HG02763 (cell line): Measurements from ENCODE around the gene LTO1.

Experiments
- ATAC-seq: cut with Tn5 transposase; IDR thresholded peaks from one replicate; pipeline ENCODE4 v1.9.1; 2021; ENCODE audit warnings: mild to moderate bottlenecking, moderate library complexity; ENCODE audit not compliant: unreplicated experiment

Gene LTO1, protein sequence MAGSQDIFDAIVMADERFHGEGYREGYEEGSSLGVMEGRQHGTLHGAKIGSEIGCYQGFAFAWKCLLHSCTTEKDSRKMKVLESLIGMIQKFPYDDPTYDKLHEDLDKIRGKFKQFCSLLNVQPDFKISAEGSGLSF

DNA sequence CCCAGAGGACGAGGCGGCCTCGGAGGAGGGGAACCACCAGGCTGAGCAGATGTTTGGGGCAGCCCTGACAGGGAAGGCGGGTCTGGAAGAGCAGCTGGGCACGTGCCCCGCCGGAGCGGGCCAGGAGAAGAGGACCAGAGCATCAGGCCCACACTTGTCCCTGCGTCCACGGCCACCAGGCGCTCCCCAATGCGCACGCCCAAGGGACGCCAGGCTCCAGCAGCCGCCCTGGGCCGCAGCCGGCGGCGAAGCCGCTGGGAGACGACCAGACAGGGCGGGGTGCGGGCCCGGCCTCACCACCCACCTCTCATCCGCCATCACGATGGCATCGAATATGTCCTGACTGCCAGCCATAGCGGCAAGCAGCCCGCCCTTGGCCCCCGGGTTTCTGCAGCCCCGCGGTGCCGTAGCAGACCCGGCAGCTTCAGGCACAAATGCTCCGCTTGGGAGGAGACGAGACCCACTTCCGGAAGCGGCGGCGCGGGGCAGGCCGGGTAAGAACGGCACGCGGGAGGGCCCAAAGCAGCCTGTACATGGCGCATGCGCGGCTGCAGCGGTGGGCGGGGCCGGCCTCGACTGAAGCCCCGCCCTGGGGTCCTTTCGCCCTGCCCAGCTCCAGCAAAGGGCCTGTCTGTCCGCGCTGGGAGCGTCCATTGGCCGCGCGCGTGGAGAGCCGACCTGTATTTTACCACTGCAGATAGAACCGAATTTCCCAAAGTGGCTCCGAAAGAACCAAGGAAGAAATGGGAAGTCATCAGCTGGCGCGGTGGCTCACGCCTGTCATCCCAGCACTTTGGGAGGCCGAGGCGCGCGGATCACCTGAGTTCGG is at the start of gene LTO1:
Gene LTO1, minus strand, starts transcription at position 468 of the 829 bp plus-strand sequence. Its CDS starts 114 bp downstream, at position 354.
- peak; percentile 86 for ATAC-seq

DNA sequence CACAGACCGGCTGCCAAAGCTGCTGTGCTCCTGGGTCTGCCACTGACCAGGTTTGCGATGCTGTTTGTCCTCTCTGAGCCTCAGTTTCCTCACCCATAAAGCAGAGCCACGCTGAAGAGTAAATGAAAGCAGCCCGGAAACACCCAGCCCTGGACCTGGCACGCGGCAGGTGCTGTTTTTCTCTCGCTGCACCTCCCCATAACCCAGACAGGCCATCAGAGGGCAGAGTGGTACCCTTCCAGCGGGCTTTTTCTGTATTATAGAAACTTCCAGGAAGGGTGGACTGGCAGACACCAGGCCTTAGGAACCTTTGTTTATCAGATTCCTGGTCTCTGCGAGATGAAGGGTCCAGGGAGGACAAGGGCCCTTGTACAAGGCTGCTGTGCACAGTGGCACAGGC is 46.6 kb upstream of the LTO1 start:
- ATAC-seq, result no peak

DNA sequence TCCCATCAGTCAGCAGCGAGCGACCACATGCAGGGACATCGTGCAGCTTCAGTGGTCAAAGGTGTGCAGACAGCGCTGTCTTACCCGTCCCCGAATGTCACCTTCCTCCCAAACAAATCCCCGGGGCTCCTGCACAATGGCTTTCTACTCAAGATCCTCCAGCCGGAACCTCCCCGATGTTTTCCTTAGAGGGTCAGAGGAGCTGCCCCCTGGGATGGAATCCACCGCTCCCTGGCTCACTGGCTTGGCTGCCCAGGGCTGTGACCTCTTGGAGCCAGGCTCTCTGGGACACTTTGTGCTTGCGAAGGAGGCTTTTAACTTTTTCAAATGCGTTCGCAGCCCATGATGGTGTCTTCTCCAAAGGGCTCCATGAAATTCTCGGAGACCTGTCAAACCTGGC is 46.0 kb upstream of the LTO1 start:
- no peak for ATAC-seq

DNA sequence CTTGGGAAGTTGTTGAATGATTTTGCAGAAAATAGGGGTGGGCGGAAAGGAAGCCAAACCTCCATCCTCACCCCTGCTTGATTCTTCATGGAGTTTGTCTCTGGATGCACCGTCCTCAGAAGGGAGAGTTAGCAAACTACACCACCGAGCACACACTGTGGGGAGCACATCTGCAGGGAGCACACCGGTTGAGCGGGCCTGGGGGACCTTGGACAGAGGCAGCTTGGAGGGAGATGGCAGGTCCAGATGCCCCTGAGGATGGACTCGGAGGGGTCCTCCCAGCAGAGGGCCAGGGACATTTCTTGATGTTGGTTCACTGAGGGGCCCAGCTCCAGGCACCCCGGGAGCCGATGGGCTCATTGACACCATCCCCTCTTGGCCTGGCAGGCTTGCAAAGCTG is 43.8 kb upstream of the LTO1 start:
- ATAC-seq, result no peak

DNA sequence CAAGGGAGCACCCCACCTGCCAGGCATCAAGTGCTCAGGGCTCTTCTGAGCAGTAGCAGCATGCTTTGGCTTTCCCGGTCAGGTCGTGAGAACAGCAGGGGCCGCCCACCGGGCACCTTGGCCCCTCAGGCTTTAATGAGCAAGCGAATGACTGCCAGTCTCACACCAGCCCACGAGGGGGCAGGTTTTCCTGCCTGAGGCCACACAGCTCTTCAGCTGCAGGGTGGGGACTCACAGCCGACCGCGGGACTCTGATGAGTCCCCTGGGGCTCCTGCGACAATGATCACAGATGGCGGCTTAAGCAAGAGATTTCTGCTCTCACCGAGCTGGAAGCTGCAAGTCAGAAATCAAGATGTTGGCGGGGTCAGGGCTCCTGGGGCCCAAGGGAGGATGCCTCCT is 43.0 kb upstream of the LTO1 start:
- ATAC-seq, result no peak

DNA sequence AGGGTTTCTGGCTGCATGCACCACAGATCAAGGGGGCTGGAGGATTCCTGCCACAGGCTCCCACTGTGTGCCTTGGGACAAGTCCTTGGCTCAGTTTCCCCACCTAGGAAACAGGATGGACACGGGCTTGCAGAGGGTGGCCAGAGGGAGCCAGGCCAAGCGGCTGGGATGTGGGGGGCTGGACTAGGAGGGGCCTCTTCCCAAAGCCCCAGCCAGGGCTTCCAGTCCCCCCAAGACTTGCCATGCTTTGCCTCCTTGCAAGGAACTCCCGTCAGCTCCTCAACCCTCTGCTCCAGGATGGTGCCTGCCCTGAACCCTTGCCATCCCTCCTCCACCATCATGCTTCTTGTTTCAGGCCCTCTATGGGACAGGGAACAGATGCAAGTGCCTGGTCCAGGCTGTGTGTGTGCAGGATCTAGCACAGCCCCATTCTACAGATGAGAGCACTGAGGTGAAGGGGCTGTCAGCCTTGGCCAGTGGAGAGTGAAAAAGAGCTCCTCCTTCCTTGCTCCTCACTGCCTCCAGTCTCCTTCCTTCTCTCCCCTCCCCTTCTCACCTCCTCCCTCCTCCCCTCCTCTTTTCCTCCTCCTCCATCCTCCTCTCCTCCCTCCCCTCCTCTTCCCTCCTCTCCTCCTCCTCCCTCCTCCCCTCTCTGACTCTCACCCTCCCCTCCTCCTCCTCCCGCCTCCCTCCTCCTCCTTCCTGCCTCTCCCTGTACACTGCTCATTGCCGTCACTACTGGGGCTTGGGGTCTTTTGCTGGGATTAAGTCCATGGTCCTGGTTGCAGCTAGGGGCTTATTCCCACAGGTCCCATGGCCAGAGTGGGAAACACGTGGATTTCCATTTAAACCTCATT is 42.0 kb upstream of the LTO1 start:
- no peak for ATAC-seq

DNA sequence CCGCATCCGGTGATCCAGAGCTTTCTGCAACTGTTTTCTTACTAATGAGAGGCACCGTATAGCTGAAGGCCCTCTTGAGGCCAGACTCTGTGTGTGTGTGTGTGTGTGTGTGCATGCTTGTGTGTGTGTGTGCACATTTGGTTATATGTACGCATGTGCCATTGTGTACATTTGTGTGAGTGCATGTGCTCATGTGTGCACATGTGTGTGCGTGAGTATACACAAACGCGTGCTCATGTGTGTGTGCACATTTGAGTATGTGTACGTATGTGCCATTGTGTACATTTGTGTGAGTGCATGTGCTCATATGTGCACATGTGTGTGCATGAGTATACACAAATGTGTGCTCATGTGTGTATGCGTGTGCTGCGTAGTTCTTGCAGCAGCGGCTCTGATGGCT is 40.9 kb upstream of the LTO1 start:
- no peak for ATAC-seq

DNA sequence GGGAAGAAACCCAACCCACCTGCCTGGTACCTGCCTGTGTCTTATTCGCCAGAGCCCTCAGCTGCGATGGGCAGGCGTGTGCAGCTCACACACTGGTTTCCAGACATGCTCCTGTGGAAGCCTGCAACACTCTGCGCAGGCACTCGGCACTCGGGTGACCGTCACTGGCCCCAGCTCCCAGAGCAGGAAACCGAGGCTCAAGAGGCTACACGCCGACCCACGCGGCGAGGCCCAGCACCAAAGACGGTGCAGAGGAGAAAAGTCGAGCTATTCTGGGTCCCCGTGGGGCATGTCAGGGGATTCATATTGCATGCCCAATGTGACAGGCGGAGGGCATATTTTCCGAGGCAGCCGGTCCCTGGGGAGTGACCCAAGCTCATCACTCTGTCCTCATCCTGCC is 40.3 kb upstream of the LTO1 start:
- ATAC-seq, result no peak

DNA sequence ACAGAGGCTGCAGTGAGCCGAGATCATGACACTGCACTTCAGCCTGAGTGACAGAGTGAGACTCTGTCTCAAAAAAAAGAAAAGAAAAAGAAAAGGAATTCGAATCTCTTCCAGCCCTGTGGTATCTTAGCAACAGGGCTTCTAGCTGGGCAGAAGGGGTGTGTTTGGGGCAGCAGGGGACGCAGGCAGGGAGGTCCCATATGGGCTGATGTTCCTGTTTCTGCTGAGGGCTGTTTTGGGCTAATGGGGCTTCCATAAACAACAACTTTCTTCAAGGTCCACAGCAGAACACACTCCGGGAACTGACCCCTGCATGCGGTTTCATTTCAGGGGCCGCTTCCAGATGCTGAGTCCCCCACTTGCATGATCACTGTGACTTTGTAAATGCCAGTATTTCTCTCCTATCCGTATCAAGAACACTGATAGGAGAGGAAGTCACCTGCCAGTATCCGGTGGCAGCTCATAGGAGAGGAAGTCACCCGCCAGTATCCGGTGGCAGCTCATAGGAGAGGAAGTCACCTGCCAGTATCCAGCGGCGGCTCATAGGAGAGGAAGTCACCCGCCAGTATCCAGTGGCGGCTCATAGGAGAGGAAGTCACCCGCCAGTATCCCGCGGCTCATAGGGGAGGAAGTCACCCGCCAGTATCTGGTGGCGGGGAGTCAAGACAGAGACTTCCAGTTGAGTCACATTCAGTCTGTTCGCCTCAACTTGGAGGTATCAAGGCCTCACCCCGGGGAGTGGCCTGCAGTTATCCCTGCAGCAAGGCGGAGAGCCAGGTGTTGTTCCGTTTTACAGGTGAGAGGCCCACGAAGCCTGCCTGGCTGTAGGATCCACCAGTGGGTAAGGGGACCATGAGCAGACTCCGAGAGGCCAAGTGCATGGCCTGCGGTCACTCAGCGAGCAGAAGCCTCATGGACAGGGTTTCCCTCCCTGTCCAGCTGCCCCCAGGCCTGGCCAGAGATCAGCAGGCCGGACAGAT is 37.0 kb upstream of the LTO1 start:
- ATAC-seq, result no peak

DNA sequence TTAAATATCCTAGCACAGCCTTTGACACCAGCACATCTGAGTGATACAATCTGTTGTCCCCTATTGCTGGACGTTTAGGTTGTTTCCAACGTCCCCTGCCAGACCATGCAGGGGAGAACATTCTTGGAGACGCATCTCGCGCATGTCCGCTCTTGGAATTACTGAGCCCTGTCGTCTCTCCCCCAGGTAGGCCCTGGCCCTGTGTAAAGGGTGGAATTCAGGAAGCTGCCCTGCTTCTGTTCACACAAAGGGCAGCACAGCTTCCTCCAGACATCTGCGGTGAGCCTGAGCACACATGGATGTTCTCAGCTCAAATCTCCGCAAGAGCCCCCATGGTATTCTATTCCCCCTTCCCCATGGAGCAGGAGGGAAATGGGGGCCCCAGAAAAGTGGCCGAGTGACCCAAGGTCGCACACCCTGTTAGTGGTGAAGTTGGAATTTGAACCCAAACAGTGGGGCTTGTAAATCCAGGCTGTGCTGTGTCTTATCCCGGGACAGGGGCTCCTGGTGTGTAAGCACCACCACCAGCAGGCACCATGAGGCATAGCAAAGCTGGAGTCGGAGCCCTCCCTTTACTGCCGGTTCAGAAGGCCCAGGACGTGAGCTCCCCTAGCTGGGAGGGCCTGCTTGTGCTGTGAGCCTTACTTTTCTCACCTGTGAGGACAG is 33.7 kb upstream of the LTO1 start:
- no peak for ATAC-seq

DNA sequence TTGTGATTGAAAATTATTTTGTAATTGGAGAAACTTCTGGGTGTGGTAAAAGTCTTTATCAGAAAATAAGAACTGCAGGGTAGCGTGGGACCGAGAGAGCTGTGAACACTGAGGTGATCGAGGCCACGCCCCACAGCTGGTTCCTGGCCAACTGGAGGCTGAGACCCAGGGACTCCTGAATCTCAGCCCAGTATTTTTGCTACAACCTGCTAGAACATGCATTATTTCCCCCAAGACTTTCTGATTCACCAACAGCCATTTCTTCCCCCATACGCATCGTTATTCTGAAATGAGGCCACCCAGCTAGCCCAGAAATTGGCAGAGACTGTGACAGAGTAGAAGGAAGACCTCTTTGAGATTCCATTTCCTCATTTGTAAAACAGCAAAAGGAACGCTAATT is 32.0 kb upstream of the LTO1 start:
- ATAC-seq, result no peak

DNA sequence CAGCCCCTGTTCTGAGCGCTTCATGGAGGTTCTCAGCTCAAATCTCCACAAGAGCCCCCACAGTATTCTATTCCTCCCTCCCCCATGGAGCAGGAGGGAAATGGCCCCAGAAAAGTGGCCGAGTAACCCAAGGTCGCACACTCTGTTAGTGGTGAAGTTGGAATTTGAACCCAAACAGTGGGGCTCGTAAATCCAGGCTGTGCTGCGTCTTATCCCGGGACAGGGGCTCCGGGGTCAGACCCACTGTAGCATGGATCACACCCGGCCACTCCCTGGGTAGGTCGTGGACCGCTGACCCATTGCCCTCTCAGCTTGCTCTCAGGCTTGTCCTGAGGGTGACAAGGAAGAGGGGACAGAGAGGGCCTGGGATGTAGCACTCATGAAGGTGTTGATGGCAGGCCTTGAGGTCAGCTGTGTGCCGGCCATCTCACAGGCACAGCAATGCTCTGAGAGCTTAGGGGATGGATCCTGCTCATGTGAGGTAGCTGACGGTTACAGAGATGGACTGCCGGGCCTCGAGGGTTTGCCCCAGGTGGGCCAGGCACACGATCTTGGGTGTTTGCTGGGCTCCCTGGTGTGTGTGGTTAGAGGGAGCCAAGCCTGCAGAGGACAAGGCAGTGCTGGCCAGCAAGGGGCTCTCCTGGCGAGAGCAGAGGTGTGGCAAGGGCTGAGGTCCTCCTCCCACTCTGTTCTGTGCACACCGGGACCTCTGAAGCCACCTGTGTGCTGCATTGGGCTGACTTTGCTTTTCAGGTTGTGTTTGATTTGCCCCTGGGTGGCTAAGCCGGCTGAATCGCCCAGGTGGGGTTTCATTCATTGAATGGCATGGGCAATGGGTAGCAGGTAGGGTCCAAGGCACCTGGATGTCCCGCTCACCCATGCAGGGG is 31.0 kb upstream of the LTO1 start:
- ATAC-seq, result no peak

DNA sequence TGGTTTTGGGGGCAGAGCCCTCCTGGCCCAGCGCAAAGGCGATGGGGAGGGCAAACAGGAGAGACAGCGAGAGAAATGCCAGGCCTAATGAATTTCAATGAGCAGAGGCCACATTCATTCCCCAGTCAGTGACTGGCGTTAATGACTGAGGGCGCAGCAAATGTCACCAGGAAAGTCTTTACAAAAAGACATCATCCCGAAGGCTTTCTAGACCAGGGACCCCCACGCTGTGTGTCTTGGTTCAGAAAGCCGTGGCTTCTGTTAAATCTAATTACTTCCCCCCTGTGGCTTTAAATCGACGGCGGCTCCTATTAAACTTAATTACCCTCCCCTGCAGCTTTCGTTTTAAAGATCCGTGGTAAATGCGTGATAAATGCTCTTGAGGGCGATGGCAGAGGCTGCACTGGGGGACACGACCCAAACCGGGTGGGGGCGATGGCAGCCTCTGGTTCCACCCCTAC is 30.2 kb upstream of the LTO1 start:
- no peak for ATAC-seq

DNA sequence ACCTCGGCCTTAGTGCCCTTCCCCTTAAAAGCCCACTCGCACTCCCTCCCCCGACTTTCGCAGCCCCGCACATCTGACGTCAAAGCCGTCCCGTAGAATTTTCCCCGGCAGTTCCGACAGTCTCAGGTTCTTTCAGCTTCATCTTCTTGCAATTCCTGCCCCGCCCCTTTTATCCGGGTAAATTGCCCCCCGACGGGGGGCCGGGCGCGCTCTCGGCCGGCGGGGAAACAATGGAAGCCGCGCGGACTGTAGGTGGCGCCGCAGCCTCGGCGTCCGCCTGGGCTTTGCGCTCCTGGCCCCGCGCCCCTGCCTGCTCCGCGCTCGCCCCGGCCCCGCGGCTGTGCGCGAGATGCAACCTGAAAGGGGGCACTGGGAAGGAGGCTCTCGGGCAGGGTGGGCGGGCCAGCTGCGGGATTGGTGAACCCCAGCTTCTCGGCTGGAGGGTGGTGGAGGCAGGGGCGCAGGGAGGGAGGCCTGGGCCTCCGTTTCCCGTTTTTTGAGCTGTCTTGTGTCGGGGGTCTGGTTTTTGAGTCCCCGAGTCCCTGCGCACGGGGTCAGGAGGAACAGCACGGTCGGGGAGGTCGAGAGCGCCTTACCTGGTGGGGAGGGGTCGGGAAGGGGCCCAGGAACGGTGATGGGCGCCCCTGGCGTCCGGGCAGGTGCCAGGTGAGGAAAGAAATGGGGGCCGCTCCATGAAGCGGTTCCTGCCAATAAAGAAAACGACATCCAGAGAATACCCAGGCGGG is 29.5 kb upstream of the LTO1 start:
- ATAC-seq, result no peak

DNA sequence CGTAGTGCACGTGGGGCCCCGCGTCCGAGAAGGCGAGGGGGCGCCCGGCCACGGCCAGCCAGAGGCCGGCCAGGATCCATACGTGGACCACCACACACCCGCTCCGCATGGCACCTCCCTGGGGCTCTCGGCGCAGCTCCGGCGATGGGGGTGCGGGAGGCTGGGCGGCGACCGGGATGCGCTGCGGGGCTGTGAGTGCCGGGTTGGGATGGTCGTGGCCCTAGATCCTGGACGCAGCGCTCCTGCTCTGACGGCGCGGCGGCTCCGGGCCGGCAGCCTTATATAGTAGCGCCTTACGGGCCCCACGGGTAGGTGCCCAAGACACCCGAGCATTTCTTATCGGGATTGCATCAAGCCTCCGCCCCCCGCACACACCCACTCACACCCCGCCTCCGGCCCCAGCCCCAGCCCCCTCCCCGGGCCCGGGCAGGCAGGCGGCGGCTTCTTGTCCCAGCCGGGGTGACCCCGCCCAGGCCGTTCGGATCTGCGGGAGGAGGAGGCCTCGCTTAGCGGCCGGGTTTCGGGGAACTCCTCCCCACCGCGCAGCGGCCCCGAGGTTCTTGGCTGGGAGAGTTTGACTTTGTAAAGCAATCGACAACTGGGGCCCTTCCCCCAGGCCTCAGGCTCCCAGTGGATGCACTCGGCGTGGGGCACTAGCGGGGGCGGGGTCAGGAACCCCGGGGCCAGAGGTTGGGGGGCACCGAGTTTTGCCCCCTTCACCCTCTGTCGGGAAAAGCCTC is 28.8 kb upstream of the LTO1 start, which contains the start of gene FGF19:
Gene FGF19, minus strand, starts transcription at position 255 of the 740 bp plus-strand sequence. Its CDS starts 146 bp downstream, at position 109.
- ATAC-seq, result no peak

DNA sequence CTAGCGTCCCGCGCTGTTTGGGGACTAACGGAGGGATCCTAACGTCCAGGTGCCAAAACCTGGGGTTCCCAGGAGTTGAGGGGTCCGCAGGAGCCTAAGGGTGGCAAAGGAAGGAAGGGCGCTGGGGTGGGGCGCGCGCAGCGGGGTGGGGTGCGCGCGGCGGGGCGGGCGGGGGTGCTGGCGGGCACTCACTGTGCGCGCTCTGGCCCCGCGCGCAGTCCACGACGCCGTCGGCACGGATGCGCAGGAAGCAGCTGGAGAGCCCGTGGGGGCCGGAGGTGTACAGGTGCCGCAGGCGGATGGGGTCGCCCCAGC is 28.3 kb upstream of the LTO1 start:
- ATAC-seq, result no peak

DNA sequence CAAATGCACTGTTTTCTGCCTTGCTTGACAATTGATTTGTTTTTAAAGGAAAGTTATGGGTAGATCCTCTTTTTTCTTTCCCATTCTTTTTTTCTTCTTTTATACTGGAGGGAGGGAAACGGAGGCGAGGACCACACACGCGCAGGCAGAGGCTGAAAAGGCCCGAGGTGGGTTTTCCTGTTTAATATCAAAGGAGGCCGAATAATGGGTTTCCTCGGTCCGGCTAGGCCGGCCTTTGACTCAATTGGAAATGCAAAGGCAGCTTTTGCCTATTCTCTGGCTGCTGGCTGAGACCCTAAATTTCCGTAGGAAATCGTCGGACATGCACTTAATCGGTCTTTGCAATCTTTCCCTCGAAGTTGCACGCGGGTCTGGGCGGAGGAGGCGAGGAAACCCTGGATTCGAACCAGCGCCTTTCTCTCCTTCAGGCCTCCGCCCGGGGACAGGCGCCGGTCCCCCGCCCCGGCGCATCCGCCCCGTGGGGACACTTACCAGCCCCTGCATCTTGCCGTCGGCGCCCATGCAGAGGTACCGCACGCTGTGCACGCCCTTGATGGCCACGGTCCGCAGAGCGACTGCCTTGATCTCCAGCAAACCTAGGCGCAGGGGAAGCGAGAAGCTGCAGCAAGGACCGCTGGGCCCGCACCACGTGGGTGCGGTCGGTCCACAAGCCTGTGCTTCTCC is 27.8 kb upstream of the LTO1 start:
- ATAC-seq, result no peak
